DND-41 (cell line): ENCODE measurements around the gene HDAC4.

Source experiments
- CTCF ChIP-seq: IDR thresholded peaks from 2 replicates; pipeline ENCODE4 v1.5.1; 2012; ENCODE audit warnings: borderline replicate concordance, low read length, moderate library complexity, mild to moderate bottlenecking; ENCODE audit not compliant: poor library complexity, severe bottlenecking; ENCODE audit errors: extremely low read depth
- EZH2 ChIP-seq: IDR thresholded peaks from 3 replicates; pipeline ENCODE4 v1.6.1; 2012; ENCODE audit warnings: borderline replicate concordance, low read depth, mild to moderate bottlenecking, moderate library complexity, low read length, inconsistent platforms; ENCODE audit not compliant: severe bottlenecking

- TF ChIP-seq CTCF = no peak
- TF ChIP-seq EZH2 = no peak
Observed at GRCh38 chr2:239009589-239009961, 391.2 kb downstream of the HDAC4 start.
